Fibroblast of peridontal ligament (primary cell): ENCODE results near the gene ADAMTS8.
A peak's percentile ranks its signal among the peaks of the same experiment; 100 is the strongest.

ENCODE experiments used
- DNase-seq: peaks from one replicate; pipeline ENCODE4 v3.0.0-alpha.2; 2010; ENCODE audit errors: extremely low read depth

The ADAMTS8 gene

GRCh38 chr11:130397780-130398179 lies 30.6 kb downstream of the ADAMTS8 start:
- no peak for DNase-seq

GRCh38 chr11:130396965-130397364 lies 31.4 kb downstream of the ADAMTS8 start:
- no peak for DNase-seq

GRCh38 chr11:130394615-130395014 lies 33.8 kb downstream of the ADAMTS8 start:
- no peak for DNase-seq

- DNase-seq, result peak; percentile 35
Observed at GRCh38 chr11:130391711-130392110, 36.7 kb downstream of the ADAMTS8 start.

- peak; percentile 86 for DNase-seq
Observed at GRCh38 chr11:130390071-130390758, 38.2 kb downstream of the ADAMTS8 start.

- DNase-seq, result no peak
Observed at GRCh38 chr11:130389335-130389935, 39.0 kb downstream of the ADAMTS8 start.

GRCh38 chr11:130388607-130389205 lies 39.7 kb downstream of the ADAMTS8 start:
- DNase-seq, result no peak

- DNase-seq, result no peak
Observed at GRCh38 chr11:130386056-130386455, 42.4 kb downstream of the ADAMTS8 start.

GRCh38 chr11:130383344-130384211 lies 44.8 kb downstream of the ADAMTS8 start:
- DNase-seq, result peak; percentile 69

GRCh38 chr11:130381317-130381716 lies 47.1 kb downstream of the ADAMTS8 start:
- DNase-seq, result no peak

GRCh38 chr11:130380778-130381177 lies 47.6 kb downstream of the ADAMTS8 start:
- DNase-seq, result no peak

- DNase-seq, result no peak
Observed at GRCh38 chr11:130379276-130379675, 49.1 kb downstream of the ADAMTS8 start.

- no peak for DNase-seq
Observed at GRCh38 chr11:130370845-130371590, 57.4 kb downstream of the ADAMTS8 start.

- no peak for DNase-seq
Observed at GRCh38 chr11:130369713-130370112, 58.7 kb downstream of the ADAMTS8 start.

- no peak for DNase-seq
Observed at GRCh38 chr11:130369141-130369691, 59.2 kb downstream of the ADAMTS8 start.

GRCh38 chr11:130359419-130359818 lies 69.0 kb downstream of the ADAMTS8 start:
- DNase-seq, result no peak

- no peak for DNase-seq
Observed at GRCh38 chr11:130358398-130358797, 70.0 kb downstream of the ADAMTS8 start.
